Measurements from ENCODE around the gene SIGLEC11. TPM values are rescaled to one million over a fixed set of nuclear protein-coding genes. Genes with fewer than 3 reads are reported as not detected.

The SIGLEC11 gene
- total and polyA plus RNA-seq, 2 of the 13 experiments (the other 11 are each of a cell fraction or from before 2014, with no cell fraction given) = not detected

GRCh38 chr19:49987159-49987698 lies 26.3 kb upstream of the SIGLEC11 start (continued):
- TF ChIP-seq ZBTB39 (CRISPR knock-in tag; IDR thresholded peaks at IDR 0.05) = peak; percentile 98
- TF ChIP-seq, protein P1, sequence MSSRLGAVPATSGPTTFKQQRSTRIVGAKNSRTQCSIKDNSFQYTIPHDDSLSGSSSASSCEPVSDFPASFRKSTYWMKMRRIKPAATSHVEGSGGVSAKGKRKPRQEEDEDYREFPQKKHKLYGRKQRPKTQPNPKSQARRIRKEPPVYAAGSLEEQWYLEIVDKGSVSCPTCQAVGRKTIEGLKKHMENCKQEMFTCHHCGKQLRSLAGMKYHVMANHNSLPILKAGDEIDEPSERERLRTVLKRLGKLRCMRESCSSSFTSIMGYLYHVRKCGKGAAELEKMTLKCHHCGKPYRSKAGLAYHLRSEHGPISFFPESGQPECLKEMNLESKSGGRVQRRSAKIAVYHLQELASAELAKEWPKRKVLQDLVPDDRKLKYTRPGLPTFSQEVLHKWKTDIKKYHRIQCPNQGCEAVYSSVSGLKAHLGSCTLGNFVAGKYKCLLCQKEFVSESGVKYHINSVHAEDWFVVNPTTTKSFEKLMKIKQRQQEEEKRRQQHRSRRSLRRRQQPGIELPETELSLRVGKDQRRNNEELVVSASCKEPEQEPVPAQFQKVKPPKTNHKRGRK (CRISPR knock-in tag; IDR thresholded peaks at IDR 0.05) = peak; percentile 67; the same call in 1 of the 2 replicates
- peak; percentile 100 for TF ChIP-seq XBP1 (CRISPR knock-in tag; IDR thresholded peaks at IDR 0.05)
- TF ChIP-seq GZF1 (CRISPR knock-in tag; IDR thresholded peaks at IDR 0.05) = peak; percentile 98
- peak; percentile 100 for TF ChIP-seq SALL2 (CRISPR knock-in tag; IDR thresholded peaks at IDR 0.05)
- TF ChIP-seq TBX3 (IDR thresholded peaks at IDR 0.05; ENCODE audit: borderline replicate concordance) = no peak
- TF ChIP-seq ZNF782 (CRISPR knock-in tag; IDR thresholded peaks at IDR 0.05; ENCODE audit: borderline replicate concordance) = peak; percentile 100
- peak; percentile 99 for TF ChIP-seq NPAS2 (CRISPR knock-in tag; IDR thresholded peaks at IDR 0.05; ENCODE audit: borderline replicate concordance)
- TF ChIP-seq PRDM4 (CRISPR knock-in tag; IDR thresholded peaks at IDR 0.05; ENCODE audit: borderline replicate concordance) = peak; percentile 99
- peak; percentile 100 for TF ChIP-seq ZNF780A (CRISPR knock-in tag; IDR thresholded peaks at IDR 0.05)
- peak; percentile 93 for TF ChIP-seq DRAP1 (CRISPR knock-in tag; IDR thresholded peaks at IDR 0.05)
- TF ChIP-seq THAP11 (CRISPR knock-in tag; IDR thresholded peaks at IDR 0.05) = peak; percentile 91
- peak; percentile 99 for TF ChIP-seq ATAD3A (CRISPR knock-in tag; IDR thresholded peaks at IDR 0.05)
- peak; percentile 100 for TF ChIP-seq ZNF773 (CRISPR knock-in tag; IDR thresholded peaks at IDR 0.05; ENCODE audit: borderline replicate concordance)
- TF ChIP-seq, protein P2, sequence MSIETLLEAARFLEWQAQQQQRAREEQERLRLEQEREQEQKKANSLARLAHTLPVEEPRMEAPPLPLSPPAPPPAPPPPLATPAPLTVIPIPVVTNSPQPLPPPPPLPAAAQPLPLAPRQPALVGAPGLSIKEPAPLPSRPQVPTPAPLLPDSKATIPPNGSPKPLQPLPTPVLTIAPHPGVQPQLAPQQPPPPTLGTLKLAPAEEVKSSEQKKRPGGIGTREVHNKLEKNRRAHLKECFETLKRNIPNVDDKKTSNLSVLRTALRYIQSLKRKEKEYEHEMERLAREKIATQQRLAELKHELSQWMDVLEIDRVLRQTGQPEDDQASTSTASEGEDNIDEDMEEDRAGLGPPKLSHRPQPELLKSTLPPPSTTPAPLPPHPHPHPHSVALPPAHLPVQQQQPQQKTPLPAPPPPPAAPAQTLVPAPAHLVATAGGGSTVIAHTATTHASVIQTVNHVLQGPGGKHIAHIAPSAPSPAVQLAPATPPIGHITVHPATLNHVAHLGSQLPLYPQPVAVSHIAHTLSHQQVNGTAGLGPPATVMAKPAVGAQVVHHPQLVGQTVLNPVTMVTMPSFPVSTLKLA (IDR thresholded peaks at IDR 0.05) = peak; percentile 74
- TF ChIP-seq ZNF207 (IDR thresholded peaks at IDR 0.05; ENCODE audit: borderline replicate concordance) = no peak
- TF ChIP-seq, protein P3, sequence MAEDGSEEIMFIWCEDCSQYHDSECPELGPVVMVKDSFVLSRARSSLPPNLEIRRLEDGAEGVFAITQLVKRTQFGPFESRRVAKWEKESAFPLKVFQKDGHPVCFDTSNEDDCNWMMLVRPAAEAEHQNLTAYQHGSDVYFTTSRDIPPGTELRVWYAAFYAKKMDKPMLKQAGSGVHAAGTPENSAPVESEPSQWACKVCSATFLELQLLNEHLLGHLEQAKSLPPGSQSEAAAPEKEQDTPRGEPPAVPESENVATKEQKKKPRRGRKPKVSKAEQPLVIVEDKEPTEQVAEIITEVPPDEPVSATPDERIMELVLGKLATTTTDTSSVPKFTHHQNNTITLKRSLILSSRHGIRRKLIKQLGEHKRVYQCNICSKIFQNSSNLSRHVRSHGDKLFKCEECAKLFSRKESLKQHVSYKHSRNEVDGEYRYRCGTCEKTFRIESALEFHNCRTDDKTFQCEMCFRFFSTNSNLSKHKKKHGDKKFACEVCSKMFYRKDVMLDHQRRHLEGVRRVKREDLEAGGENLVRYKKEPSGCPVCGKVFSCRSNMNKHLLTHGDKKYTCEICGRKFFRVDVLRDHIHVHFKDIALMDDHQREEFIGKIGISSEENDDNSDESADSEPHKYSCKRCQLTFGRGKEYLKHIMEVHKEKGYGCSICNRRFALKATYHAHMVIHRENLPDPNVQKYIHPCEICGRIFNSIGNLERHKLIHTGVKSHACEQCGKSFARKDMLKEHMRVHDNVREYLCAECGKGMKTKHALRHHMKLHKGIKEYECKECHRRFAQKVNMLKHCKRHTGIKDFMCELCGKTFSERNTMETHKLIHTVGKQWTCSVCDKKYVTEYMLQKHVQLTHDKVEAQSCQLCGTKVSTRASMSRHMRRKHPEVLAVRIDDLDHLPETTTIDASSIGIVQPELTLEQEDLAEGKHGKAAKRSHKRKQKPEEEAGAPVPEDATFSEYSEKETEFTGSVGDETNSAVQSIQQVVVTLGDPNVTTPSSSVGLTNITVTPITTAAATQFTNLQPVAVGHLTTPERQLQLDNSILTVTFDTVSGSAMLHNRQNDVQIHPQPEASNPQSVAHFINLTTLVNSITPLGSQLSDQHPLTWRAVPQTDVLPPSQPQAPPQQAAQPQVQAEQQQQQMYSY (CRISPR knock-in tag; IDR thresholded peaks at IDR 0.05) = peak; percentile 93
- TF ChIP-seq ZZZ3 (CRISPR knock-in tag; IDR thresholded peaks at IDR 0.05; ENCODE audit: borderline replicate concordance) = peak; percentile 99
